GM12874 (cell line): ENCODE results near the gene DNASE1L1.

Experiments used
- CTCF ChIP-seq: IDR thresholded peaks from 2 replicates; pipeline ENCODE4 v1.5.1; 2011; ENCODE audit warnings: low read depth, mild to moderate bottlenecking, control low read depth, low read length, moderate library complexity; ENCODE audit not compliant: insufficient read depth

Gene DNASE1L1

GRCh38 chrX:154413142-154413541 lies 4.1 kb upstream of the DNASE1L1 start:
- no peak for TF ChIP-seq CTCF

GRCh38 chrX:154412468-154412867 lies 3.4 kb upstream of the DNASE1L1 start:
- no peak for TF ChIP-seq CTCF

- TF ChIP-seq CTCF = no peak
Measured at GRCh38 chrX:154411981-154412340, 2.9 kb upstream of the DNASE1L1 start.

- TF ChIP-seq CTCF = no peak
Measured at GRCh38 chrX:154408659-154409221, 314 bp downstream of the DNASE1L1 start.

GRCh38 chrX:154404625-154405192 lies 4.3 kb downstream of the DNASE1L1 start:
- no peak for TF ChIP-seq CTCF

GRCh38 chrX:154403858-154404257 lies 5.2 kb downstream of the DNASE1L1 start:
- TF ChIP-seq CTCF = no peak

GRCh38 chrX:154403192-154403591 lies 5.9 kb downstream of the DNASE1L1 start:
- no peak for TF ChIP-seq CTCF
